ENCODE measurements around the gene AUTS2. TPM values are rescaled to one million over a fixed set of nuclear protein-coding genes. Genes with fewer than 3 reads are reported as not detected.

Gene AUTS2
- polyA plus RNA-seq, 1 donor from 2014 or later, result 97.3 TPM

- no peaks in the 10 kb centered on the region for H4K20me1 ChIP-seq (ENCODE audit: insufficient read depth)
- H3K4me2 ChIP-seq (ENCODE audit: low read length), result no peak overlapping the region
- no peak overlapping the region for H3K4me3 ChIP-seq (ENCODE audit: low read length)
- H2AFZ ChIP-seq (ENCODE audit: low read depth, low read length), result no peak overlapping the region
- peaks cover 35% of the 10 kb centered on the region for H3K79me2 ChIP-seq (replicated peaks; ENCODE audit: insufficient read depth, low read length)
- no peaks in the 10 kb centered on the region for H3K9me3 ChIP-seq (ENCODE audit: low read length)
- no peaks in the 10 kb centered on the region for H3K9me2 ChIP-seq (ENCODE audit: insufficient read depth, low read length)
- H3K27me3 ChIP-seq (ENCODE audit: insufficient read depth, low read depth, low read length), result no peaks in the 10 kb centered on the region
- H3F3A ChIP-seq (ENCODE audit: insufficient read depth, low read length, poor library complexity, severe bottlenecking), result no peaks in the 10 kb centered on the region
- no peaks in the 10 kb centered on the region for H3K36me3 ChIP-seq (ENCODE audit: insufficient read depth, low read length)
- TF ChIP-seq MXI1 (conservative IDR thresholded peaks at IDR 0.05; ENCODE audit: poor library complexity, severe bottlenecking), result no peak
- TF ChIP-seq TAF1 (IDR thresholded peaks at IDR 0.05; ENCODE audit: low read depth), result no peak
- no peak for TF ChIP-seq RAD21 (conservative IDR thresholded peaks at IDR 0.05)
- TF ChIP-seq REST (IDR thresholded peaks at IDR 0.05; ENCODE audit: borderline replicate concordance), result no peak
- TF ChIP-seq EP300 (conservative IDR thresholded peaks at IDR 0.05; ENCODE audit: poor library complexity, severe bottlenecking), result no peak
- no peak for TF ChIP-seq EZH2 (IDR thresholded peaks at IDR 0.05; ENCODE audit: borderline replicate concordance, insufficient read depth, low read length, poor library complexity, severe bottlenecking)
- TF ChIP-seq SMC3 (conservative IDR thresholded peaks at IDR 0.05; ENCODE audit: poor library complexity), result no peak
- TF ChIP-seq POLR2AphosphoS5 (IDR thresholded peaks at IDR 0.05), result no peak
- no peak for TF ChIP-seq CTCF (IDR thresholded peaks at IDR 0.05; ENCODE audit: poor library complexity, severe bottlenecking)
- no peak overlapping the region for H3K9ac ChIP-seq (ENCODE audit: low read length)
- no peak overlapping the region for H3K27ac ChIP-seq (ENCODE audit: low read length)
Observed at GRCh38 chr7:70659263-70659662, 1061.0 kb downstream of the AUTS2 start.

GRCh38 chr7:70660154-70660818, 1062.0 kb downstream of the AUTS2 start:
- H3K27ac ChIP-seq (ENCODE audit: low read length), result no peak overlapping the region
- H3K4me2 ChIP-seq (ENCODE audit: low read length), result no peak overlapping the region
- TF ChIP-seq TAF1 (IDR thresholded peaks at IDR 0.05; ENCODE audit: low read depth) (no peak), RAD21 (conservative IDR thresholded peaks at IDR 0.05) (no peak), MXI1 (conservative IDR thresholded peaks at IDR 0.05; ENCODE audit: poor library complexity, severe bottlenecking) (no peak), POLR2AphosphoS5 (IDR thresholded peaks at IDR 0.05) (no peak), SMC3 (conservative IDR thresholded peaks at IDR 0.05; ENCODE audit: poor library complexity) (no peak), EZH2 (IDR thresholded peaks at IDR 0.05; ENCODE audit: borderline replicate concordance, insufficient read depth, low read length, poor library complexity, severe bottlenecking) (no peak), REST (IDR thresholded peaks at IDR 0.05; ENCODE audit: borderline replicate concordance) (no peak), EP300 (conservative IDR thresholded peaks at IDR 0.05; ENCODE audit: poor library complexity, severe bottlenecking) (no peak), CTCF (IDR thresholded peaks at IDR 0.05; ENCODE audit: poor library complexity, severe bottlenecking) (no peak)
- no peaks in the 10 kb centered on the region for H4K20me1 ChIP-seq (ENCODE audit: insufficient read depth)
- H2AFZ ChIP-seq (ENCODE audit: low read depth, low read length), result no peak overlapping the region
- H3F3A ChIP-seq (ENCODE audit: insufficient read depth, low read length, poor library complexity, severe bottlenecking), result no peaks in the 10 kb centered on the region
- no peak overlapping the region for H3K9ac ChIP-seq (ENCODE audit: low read length)
- no peak overlapping the region for H3K4me3 ChIP-seq (ENCODE audit: low read length)
- H3K9me3 ChIP-seq (ENCODE audit: low read length), result no peaks in the 10 kb centered on the region
- H3K27me3 ChIP-seq (ENCODE audit: insufficient read depth, low read depth, low read length), result no peaks in the 10 kb centered on the region
- H3K9me2 ChIP-seq (ENCODE audit: insufficient read depth, low read length), result no peaks in the 10 kb centered on the region
- peaks cover 39% of the 10 kb centered on the region for H3K79me2 ChIP-seq (replicated peaks; ENCODE audit: insufficient read depth, low read length)
- no peaks in the 10 kb centered on the region for H3K36me3 ChIP-seq (ENCODE audit: insufficient read depth, low read length)
